GM19025 (cell line): ENCODE data around the gene SVIL.
"Not testable (repeated sequence)": the region's sequence is repeated elsewhere in the genome, so short reads cannot be mapped to it uniquely, and the experiment has no call there.

Experiments
- ATAC-seq: cut with Tn5 transposase; IDR thresholded peaks from one replicate; pipeline ENCODE4 v1.9.1; 2021; ENCODE audit warnings: mild to moderate bottlenecking, low read depth, moderate library complexity; ENCODE audit not compliant: unreplicated experiment

SVIL gene

DNA sequence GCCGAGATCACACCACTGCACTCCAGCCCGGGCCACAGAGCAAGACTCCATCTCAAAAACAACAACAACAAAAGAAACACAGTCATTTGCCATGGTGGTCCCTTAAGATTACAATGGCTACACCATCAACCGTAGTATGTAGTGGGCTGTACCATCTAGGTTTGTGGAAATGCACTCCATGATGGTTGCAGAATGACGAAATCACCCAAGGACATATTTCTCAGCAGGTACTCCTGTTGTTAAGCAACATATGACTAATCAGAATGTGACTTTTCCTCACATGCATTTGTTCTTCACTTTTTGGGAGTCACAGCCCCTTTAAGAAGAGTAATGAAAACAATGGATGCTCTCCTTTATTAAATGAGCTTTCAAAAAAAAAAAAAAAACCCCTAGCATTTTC, 11.0 kb downstream of the SVIL start:
- ATAC-seq = no peak

DNA sequence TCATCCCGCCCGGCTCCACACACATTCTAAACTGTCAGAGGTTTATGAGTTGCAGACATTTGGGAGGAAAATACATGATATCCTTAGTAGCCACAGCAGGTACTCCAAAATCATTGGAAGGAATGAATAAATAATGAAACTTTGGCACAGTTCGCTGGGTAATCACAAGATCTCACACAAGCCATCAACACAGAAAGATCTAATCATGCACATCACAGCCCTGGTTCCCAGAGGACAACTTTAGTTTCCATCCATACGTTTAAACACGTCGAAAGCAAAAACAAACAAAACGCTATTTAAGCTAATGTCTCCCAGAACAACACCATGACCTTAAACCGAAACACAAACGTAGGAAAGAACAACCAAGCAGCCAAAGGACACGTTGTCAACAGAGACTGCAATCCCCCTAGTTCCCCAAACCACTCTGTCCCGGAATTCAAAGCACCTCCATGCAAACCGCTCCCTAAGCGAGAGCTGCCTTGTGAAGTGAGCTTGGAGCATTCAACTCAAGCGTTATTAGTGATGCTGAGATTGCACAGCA, 12.3 kb downstream of the SVIL start:
- no peak for ATAC-seq

DNA sequence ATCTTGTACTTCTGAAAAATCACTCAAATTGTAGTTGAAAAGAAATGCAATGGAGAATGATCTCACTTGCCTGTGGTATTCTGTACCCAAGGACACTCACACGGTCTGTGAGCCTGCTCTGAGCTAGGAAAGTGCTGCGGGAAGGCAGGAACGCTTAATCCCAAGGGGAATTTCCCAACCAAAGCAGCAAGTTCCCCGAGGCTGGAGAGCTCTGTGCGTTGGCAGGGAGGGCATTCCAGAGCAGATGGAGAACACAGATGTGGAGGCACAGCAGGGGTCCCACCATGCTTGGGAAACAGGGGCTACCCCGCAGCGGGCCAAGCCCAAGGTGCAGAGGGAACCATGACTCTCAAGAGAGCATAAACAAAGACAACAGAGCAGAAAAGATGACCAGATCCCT, 13.6 kb downstream of the SVIL start:
- ATAC-seq = no peak

DNA sequence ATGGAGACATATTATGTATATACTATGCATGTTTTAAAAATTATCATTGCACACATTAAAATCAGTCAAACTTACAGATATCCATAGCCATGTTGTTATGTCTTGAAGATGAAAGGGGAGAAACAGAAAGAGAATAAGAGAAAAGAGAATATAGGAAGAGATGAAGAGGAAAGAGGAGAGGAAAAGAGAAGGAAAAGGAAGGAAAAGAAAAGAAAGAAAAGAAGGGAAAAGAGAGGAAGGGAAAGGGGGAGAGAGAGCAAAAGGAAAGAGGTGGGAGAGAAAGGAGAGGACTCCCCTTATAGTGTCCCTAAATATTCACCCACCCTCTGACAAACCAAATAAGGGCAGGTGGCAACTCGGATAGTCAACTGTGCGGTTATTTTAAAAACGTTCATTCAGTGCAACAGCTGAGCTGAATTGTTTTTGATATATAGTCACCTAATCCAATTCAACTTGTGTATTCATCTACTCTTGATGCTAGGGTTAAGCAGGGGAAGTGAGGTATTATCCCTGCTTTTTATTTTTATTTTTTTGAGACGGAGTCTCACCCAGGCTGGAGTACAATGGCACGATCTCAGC, 14.6 kb downstream of the SVIL start:
- ATAC-seq = no peak

DNA sequence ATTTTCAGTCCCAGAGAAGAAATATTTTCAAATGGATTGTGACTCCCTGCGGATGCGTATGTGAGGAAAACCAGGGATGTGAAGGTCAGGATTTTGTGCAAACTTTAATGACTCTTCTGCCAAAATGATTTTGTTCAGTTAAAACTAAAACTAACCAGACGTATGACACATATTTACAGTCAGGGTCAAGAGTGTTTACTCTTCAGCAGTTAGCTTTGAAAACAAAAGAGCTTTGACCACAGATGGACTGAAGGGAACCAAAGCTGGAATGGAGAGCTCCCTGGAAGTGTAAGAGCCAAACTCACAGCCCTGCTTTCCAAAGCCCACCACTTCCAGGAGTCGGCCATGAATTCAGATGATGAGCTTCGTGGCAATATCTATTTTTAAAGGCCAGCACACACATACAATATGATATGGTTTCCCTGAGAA, 15.5 kb downstream of the SVIL start:
- ATAC-seq = no peak

DNA sequence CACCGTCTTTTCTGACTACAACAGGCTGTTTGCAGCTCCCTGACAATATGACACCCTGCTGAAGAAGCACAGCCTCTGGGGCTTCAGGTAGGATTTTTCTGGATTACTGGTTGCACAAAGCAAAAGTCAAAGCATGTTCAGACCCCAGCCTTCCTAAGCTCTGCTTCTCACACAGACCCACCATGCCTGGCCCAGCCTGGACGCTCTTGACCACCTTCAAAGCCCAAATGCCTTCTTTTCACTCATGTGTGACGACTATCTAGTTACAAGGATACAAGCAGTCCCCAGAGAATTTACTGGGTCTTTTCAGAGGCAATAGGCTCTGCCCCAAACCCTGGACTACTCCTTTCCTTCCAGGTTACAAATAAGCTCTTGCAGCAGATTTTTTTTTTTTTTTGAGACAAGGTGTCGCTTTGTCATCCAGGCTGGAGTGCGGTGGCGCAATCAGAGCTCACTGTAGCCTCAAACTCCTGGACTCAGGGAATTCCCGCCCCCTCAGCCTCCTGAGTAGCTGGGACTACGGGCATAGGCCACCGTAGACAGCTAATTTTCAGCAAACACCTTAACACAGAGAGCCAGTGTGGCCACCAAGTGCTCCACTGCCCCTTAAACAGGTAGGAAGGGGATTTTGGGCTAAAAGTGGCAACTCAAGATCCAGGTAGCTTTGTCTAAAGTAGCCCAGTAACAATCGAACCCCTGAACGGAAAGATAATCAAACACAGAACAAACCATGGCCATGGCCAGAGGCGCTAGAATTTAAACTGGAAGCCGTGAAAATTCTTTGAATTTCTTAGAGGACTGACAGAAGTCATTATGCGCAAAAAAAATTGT, 16.2 kb downstream of the SVIL start:
- ATAC-seq = no peak

DNA sequence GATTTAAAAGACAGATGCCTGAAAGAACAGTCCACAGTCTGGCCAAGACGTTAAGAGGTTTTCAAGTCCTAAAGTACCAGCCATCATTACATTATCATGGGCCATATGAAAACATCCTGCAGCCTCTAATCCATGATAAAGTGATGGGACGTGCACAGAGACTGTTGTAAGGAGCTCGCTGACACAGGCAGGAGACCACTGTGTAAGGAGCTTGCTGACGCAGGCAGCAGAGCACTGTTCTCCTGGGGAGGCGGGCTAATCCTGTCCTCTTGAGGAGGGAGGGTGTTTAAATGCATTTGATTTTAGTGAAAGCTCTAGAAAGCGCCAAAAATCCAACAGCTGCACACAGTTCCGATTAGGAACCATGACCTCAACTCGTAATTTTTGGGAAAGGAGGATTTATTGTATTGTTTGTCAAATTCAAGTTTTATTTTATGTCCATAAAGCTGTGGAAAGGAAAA, 16.9 kb downstream of the SVIL start:
- ATAC-seq = no peak

DNA sequence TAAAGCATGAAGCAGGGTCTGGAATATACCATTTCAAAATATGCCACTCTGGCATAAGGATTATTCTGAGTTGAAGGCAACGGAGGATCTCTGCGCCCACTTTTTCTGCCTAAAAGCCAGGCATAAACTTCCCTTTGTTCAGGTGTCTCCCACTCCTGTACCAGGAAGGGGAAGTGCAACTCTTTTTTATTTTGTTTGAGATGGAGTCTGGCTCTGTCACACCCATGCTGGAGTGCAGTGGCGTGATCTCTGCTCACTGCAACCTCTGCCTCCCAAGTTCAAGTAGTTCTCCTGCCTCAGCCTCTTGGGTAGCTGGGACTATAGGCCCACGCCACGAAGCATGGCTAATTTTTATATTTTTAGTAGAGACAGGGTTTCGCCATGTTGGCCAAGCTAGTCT, 18.2 kb downstream of the SVIL start:
- ATAC-seq = no peak

DNA sequence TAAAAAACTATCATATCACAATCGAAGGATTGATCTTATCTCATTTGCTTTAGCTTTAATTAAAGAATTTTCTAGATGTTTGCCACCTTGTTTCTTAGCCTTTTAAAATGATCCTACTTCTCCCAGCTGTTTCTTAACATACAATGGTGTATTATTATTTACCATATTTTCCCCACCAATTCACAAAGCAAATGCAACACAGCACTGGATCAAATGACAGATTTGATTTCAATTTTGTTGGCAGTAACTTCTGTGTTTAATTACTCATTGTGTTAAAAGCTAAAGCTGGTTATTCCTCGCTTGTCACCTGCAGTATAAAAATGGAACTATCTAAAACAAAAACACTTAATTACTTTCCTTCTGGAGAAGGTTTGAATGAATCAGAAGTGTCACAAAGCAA, 19.6 kb downstream of the SVIL start:
- no peak for ATAC-seq

DNA sequence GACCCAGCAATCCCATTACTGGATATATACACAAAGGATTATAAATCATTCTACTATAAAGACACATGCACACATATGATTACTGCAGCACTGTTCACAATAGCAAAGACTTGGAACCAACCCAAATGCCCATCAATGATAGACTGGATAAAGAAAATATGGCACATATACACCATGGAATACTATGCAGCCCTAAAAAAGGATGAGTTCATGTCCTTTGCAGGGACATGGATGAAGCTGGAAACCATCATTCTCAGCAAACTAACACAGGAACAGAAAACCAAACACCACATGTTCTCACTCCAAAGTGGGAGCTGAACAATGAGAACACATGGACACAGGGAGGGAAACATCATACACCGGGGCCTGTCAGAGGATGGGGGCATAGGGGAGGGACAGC, 20.5 kb downstream of the SVIL start:
- ATAC-seq = not testable (repeated sequence)

DNA sequence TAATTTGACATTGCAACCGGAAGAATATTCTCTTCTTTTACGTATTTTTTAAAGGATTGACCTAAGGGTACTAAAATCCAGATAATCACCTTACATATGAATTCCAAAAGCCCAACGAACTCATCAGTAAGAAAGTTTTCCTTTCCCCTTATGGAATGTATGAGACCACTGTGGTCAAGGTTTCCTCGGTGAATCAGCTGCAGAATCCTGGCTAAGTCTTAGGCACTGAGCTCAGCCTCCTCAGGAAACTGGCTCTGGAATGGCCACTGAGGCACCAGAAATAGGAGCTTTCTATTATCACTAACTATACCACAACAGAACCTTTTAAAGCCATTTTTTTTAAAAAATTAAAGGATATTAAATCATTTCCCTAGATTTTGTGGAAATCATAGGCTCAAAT, 21.0 kb downstream of the SVIL start:
- ATAC-seq = no peak

DNA sequence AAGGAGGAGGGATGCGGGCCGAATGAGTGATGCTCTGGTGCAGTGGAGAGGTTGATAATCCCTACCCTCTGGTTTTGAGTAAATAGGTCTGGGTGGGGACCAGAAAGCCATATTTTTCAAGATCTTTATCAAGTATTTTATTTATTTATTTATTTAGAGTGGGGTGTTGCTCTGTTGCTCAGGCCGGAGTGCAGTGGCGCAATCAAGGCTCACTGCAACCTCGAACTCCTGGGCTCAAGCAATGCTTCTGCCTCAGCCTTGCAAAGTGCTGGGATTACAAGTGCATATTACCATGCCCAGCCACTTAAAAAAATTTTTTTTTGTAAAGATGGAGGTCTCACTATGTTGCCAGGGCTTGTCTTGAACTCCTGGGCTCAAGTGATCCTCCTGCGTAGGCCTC, 21.6 kb downstream of the SVIL start:
- ATAC-seq = no peak

DNA sequence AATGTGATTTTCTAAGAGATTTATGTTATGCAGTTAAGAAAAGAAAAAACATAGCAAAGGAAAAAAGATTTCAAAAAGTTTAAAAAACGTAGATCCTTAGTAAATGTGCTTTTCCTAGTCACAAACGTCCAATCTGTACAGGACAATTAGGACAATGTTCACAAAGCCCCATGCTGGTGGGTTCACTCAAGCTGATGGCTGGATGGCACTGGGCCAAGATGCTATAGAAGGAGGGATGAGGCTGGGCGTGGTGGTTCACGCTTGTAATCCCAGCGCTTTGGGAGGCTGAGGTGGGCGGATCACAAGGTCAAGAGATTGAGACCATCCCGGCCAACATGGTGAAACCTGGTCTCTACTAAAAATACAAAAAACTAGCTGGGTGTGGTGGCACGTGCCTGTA, 22.1 kb downstream of the SVIL start:
- ATAC-seq = no peak

DNA sequence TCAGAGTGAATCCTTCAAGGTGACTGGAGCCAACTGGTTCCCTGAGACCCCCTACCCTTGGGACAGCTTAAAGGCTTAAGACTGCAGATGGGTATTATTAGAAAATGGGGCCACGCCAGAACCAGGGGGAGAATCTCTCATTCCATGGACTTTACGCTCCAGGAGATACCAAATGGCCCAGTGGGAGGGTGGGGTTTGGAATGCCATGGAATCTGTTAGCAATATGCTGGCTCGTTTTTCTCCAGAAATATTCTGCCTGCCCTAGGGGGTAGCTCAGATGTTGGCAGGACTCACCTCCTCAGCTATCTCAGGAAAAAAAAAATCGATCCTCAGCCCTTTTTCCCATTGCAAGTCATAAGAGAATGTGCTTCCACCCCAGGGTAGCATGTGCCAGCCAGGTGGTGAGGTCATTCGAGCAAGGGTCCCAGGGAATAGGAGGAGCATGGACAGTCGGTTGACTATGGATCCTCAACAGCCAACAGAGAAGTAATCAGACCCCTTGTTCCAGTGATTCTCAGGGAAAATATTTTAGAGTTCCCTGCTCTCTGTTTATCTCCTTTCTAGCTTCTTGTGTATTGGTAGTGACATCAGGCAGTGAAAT, 22.9 kb downstream of the SVIL start:
- ATAC-seq = no peak

DNA sequence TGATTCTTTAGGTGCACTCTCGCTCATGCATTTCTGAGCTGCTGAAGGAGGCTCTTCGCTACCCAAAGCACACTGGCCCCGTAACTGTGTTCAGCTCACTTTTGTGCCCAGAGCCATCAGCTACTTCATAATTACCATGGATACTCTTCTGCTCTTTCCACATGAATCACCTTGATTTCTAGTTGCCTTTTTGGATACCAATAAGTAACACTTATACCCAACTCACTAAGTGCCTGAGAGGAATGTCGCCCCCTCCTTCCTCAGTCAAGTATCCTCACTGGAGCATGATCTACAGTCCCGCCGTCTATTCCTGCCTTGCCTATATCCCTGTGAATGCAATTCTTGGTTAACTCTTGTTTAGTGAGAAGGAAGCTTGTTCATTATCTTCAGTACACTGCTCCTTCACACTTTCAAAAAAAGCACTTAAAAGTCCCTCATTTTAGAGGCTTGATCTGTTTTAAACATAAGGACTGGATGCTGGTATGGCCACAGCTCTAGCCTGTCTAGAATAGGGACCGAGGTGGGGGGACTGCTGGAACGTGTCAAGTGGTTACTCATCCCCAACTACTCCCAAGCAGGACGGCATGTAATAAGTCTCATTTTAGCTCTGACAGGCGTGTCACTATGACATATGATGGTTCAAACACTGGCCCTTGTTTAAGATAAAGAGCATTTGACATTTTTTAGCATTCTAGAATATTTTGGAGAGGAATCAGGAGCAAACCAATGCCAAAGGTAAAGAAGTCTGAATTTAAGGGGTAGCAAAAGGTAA, 23.7 kb downstream of the SVIL start:
- ATAC-seq = no peak

DNA sequence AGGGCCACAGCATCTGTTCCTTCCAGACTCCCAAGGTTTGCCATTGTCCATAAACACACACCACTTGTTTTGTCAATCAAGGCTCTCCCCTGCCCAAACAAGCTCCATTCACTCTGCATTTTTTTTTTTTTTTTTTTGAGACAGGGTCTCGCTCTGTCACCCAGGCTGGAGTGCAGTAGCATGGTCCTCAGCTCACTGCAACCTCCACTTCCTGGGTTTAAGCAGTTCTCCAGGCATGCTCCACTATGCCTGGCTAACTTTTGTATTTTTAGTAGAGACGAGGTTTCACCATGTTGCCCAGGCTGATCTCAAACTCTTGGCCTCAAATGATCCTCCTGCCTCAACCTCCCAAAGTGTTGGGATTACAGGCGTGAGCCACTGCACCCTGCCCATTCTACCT, 24.4 kb downstream of the SVIL start:
- not testable (repeated sequence) for ATAC-seq

DNA sequence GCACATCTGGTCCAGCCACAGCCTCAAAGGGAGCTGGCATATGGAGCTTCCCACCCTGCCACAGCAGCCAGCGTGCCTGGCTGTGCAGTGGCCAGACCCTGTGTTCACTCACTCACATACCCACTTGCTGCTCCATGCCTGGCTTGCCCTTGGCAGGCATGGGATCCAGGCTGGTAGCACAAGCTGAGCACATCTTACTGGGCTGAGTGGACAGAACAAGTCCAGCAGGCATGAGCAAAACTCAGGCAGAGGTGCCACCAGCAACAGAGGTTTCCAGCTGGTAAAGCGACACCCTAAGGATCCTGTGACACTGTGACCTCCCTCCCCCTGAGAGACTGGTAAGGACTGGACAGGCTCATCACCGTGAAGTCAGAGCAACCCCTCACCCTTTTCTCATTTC, 25.1 kb downstream of the SVIL start:
- ATAC-seq = no peak

DNA sequence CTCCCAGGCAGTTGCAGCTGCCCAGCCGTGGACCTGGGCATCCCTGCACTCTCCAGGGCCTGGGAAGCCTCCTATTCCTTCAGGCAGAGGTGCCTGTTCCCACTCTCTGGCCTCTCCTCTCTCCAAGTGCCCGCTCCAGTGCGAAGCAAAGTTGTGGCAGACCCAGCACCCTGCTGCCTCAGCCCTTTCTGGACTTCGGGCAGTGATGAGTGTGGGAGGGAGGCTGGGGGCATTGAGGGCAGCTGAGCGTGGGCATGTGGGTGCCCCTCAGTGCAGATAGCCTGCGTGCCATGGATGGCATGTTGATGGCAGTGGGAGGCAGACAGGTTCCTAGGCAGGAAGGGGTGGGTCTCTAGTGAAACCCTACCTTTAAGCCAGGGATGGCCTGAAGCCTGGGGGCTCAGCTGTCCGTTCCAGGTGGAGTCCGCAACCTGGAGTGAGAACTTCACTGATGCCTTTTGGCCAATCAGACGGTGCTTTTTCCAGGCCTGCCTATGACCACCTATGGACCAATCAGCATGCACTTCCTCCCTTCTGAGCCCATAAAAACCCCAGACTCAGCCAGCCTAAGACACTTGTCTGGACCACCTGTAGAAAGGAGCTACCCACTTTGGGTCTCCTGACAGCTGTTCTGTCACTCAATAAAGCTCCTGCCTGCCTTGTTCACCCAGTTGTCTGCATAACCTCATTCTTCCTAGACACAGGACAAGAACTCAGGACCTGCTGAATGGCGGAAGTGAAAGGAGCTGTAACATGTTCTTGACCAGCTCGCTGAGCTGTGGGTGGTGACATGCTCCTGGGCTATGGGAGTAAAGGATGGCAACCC, 26.1 kb downstream of the SVIL start:
- ATAC-seq = no peak

DNA sequence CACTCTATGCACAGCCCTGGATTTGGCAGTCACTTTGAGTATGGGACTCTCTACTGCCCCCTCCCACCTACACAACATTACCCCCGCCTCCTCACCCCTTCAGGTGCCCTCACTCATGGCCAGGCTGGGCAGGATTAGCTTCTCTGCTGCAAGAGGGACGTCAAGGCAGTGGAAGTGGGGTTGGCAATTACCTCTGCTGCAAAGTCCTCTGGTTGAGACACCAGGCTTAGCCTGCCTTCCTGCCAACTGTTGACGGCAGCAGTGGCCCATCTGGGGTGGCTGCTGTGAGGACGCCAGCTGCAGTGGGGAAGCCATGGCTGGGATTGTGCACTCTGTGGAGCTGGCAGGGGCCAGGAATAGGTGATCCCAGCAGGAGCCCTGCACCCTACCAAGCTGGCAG, 26.7 kb downstream of the SVIL start:
- no peak for ATAC-seq

DNA sequence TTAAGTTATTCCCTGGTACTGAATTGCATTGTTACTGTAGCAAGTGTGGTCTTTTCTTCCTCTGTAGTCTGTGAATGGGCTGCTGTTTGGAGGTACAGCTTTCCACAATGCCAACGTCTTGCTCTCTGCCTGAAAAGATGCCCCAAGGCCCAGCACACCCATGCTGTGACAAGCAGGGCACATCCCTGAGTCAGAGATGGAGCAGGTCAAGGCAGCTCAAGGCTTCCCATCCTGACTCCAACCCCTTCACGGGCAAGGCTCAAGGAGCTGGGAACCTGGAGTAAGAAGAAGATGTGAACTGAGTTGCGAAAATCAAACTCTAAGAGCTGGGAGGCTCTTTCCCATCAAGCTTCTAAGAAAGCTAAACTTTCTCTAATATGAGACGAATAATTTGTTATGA, 27.2 kb downstream of the SVIL start:
- ATAC-seq = no peak
